OCI-M2 (cell line): Measurements from ENCODE around the gene ANKRD35.
A peak's percentile ranks its signal among the peaks of the same experiment; 100 is the strongest.
"Not testable (repeated sequence)": the region's sequence is repeated elsewhere in the genome, so short reads cannot be mapped to it uniquely, and the experiment has no call there.

Experiments used
- DNase-seq: peaks from one replicate; lab custom pipeline; 2025; ENCODE audit not compliant: unreplicated experiment; lab: John Stamatoyannopoulos, UW

The ANKRD35 gene

DNA sequence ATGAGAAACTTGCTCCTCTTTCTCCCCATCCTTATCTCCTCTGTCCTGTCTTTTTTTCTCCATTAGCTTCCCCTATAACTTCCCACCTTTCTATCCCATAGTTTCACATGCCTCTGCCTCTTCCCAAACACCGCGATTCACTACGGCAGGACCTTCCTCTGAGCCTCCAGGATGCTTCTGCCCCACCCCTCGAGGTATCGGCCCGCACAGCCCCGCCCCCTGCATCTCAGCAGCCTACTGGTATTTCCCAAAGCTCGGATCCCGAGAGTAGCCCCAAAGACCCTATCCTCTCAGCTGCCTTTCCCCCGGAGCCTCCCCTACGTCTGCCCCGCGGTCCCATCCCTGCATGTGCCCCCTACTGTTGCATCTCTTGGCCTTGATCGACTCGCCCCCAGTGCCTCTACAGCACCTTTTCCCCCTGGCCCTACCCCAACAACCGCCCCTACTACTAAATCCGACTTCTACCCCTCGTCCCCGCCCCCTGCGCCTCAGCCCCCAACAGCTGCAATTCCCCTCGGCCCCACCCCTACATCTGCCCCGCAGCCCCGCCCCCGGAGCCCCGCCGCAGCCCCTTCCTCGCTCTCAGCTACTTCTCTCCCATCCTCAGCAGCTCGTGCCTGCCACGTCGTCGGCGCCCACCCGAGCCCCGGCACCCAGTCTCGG is 27.3 kb downstream of the ANKRD35 start:
- no peak for DNase-seq

DNA sequence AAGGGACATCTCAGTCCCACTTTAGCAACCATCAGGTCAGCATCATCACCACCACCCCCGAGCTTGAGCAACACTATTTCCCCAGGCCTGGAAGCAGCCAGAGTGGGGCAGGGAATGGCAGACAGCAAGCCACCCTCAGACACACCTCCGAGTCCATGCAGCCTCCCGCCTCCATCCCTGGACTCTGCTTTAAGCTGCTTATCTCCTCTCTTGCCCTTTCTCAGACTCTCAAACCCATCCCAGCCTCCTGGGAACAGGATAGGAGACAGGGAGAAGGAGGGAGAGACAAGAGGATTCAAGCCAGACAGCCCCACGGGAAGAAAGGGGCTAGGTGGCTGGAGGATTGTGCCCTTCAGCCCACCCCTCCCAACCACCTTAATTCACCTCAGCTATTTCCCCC is 28.5 kb downstream of the ANKRD35 start:
- DNase-seq, result no peak

DNA sequence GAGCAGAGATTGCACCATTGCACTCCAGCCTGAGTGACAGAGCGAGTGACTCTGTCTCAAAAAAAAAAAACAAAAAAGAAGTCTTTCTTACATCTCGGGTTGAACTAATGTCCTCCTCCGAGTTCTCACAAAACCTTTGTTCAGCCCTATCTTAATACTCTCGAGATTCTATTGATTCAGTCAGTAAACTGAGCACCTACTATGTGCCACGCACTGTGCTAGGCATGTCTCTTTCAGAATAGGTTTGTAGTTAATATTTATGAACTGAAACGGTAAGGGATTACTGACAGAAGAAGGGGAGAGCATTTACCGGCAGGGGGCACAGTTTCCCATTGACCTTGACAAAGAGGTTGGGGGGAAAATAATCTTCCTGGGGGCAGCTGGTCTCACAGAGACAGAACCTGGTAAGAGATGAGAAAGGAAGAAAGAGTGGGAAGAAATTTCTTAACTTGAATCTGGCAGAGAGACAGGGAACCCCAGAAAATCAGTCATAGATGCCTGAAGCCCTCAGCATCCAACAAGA is 30.2 kb downstream of the ANKRD35 start:
- DNase-seq, result no peak

DNA sequence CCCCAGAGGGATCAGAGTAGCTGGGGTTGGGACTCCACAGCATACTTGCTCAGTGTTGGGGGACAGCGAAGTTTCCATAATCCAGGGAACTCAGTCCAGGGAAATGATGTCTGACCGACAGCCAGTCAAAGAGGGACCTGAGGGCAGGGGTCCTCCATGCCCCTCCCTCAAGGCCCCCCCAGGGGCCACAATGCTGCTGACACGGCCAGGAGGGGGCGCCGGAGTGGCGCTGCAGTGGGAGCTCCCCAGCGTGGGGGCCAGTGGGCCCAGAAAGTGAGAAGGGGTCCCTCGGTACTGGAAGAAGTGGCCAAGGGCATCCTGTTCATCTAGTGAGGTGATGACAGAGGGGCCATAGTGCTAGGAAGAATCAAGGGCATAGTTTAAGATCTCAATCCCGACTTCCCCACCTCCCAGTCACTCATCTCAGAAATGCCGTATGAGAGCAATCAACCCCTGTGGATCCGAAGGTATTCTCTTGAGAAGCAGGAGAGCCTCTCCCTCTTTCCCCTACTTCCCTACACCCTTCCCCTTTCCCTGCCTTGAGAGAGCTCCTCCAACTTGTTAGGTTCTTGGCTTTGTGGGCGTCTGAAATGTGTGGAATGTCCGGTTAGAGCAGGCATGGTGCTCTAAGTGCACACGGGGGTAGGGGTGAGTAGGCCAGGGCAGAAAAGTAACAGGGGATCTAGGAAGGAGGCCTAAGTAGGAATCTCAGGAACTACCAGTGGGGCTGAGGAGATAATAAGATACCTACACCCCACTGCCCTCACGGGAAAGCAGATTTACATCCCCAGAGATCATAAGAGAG is 36.1 kb downstream of the ANKRD35 start:
- no peak for DNase-seq

DNA sequence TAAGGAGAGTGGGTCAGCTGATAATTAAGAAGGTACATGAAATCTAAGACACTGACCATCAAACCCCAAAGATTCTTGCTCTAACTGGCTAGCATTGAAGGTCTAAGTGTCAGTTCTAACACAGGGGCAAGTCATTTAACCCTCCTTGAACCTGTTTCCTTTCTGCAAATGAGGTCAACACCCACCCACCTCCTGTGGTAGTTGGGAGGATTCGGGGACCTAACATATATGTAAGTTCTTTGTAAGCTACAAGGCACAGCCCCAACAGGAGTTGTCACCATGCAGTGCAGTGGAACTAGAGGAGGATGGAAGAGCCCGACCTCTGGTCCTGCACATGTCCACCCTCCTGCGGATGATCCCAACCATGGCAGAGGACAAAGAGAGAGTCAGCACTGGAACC is 37.8 kb downstream of the ANKRD35 start:
- no peak for DNase-seq

DNA sequence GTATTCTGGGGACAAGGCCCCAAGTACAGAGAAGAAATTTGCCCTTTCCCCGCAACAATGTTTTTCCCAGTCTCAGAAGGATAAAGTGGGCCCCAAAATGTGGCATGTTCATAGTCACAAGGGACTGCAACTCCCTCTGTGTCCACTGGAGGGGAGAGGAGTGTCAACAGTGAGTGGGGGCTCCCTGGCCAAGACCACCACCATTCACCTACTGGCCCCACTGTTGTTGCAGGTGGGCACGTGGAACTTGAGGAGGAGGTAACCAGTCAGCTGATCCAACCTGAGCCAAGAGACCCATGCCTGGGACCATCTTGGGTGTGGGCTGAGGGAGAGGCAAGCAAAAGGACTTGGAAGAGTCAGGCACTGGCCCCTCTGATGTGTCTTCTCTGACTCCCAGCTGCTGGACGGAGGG is 39.5 kb downstream of the ANKRD35 start:
- no peak for DNase-seq

DNA sequence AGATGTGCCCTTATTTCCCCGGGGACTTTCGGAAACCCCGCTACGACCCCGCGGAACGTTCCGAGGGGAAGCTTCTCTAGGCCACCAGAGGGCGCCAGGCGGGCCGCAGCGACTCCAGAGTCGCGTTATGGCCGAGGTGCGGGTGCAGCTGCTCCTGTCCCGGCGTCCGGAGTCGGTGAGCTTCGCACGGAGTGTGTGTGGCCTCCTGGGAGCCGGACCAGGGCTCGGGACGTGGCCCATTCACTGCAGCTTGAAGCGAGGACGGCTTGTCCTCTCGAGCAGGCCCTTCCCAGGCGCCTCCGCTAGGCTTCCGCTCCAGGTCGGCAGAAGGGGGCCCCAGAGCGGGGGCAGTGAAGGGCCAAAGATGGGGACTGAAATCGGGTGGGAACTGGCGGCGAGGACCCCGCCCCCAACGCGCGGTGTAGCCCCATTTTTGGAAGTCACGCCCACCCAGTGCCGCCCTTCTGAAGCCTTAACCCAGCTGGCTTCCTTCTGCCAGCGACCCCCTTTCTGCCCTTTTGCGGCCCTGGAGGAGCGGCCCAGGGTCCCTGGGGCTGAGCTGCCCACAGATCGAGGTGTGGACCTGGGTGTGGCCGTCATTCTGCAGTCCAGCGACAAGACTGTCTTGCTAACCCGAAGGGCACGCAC is 40.0 kb downstream of the ANKRD35 start, which contains the start of gene NUDT17:
Gene NUDT17, plus strand, starts transcription at position 117 of the 648 bp plus-strand sequence. Its CDS starts 11 bp downstream, at position 128.
- no peak for DNase-seq

DNA sequence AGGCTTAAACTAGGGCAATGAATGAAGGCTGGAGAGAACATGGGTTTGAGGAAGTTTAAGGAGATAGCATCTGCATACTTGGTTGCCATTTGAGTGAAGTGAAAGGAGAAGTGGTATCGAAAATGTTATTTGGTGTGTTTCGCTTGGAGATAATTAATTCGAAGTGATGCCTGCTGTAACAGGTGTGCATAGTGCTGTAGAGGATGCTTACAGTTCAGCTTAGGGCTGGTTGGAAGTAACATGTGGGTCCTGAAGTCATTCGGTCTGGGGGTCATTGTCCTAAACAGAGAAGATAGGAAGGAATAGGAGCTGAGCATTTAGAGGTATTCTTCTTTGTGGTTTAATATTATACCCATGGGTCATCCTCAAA is 40.5 kb downstream of the ANKRD35 start:
- peak; percentile 27 for DNase-seq

DNA sequence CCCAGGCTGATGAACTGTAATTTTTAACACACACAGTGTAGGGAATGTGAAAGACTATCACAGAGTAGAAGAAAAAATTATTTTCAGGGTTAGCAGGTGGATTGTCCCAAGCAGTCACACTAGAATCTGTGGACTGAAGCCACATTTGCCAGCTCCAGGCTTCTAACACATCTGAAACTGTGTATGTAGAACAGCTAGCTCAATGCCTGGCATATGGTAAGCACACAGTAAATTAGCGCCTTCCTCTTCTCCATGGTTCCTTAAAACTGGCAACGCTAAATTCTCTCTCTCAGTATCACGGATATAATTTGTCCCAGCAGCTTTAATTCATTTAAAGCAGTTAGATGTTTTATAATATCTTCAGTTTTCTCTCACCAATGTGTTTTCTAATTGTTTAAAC is 42.6 kb downstream of the ANKRD35 start:
- no peak for DNase-seq

DNA sequence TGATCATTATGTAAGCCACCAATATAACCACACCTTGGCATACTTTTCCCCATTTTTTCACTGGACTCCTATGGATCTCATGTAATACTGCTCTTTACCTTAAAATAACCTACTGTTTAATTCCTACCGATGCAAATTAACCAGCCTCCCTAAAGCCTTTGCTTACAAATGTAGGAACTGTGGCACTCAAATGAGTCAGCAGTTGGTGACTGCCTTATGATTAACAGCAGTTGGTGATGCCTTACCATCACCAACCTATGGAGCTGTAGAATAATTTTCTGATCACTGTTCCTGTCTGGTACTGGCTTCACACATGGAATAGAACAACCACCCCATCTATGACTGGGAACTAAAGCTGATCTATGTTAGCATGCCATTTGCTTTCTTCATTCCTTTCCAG is 48.0 kb downstream of the ANKRD35 start:
- DNase-seq, result no peak

DNA sequence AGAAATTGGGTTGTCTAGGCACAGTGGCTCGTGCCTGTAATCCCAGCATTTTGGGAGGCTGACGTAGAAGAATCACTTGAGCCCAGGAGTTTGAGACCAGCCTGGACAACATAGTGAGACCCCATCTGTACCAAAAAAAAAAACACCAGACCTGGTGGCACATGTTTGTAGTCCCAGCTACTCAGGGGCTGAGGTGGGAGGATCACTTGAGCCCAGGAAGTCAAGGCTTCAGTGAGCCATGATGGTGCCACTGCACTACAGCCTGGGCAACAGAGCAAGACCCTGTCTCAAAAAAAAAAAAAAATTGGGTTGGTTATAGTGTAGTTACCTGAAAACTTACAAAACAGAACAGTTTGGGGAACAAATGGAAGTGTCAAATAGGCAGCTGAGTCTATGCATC is 54.9 kb downstream of the ANKRD35 start:
- not testable (repeated sequence) for DNase-seq

DNA sequence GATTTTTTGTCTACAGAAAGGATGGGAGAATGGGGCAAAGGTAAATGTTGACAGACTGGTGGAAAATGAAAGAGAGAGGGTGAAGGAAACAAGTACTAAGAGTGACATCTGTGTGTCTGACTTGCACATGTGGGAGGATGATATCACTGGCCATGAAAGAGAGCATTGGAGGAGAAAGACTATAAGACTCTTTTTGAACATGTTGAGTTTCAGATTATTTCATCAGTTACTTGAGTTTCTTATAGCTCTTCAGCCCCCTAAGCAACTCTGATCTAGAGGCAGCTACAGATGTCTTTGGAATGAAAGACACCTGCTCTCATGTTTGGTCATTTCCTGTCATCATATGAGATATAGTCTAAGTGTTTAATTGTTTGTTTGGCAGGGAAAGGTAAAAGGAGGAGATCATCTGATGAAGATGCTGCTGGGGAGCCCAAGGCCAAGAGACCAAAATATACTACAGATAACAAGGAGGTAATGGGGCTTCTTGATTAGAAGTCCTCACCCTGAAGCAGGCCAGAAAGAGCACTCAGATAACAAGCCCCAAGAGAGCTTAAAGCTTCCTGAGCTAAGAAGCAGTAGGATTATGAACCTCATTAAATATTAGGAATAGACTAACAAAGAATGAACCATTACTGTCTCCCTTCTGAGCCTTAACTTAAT is 57.2 kb downstream of the ANKRD35 start:
- DNase-seq, result no peak

DNA sequence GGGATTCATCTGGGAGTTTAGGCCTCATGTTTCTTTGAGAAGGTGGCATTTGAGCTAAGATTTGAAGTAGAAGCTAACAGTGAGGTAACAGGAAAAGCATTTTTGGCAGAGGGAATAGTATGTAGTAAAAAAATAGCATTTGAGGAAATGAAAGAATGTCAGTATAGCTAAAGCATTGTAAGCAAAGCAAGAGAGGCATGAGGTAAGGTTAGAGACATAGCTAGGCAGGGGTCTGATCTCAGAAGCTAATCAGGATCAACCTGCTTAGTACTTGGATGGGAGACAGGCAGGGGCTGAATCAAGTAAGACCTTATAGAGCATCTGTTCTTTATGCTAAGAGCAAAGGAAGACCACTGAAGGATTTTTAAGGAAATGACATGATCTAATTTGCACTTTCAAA is 57.7 kb downstream of the ANKRD35 start:
- no peak for DNase-seq

DNA sequence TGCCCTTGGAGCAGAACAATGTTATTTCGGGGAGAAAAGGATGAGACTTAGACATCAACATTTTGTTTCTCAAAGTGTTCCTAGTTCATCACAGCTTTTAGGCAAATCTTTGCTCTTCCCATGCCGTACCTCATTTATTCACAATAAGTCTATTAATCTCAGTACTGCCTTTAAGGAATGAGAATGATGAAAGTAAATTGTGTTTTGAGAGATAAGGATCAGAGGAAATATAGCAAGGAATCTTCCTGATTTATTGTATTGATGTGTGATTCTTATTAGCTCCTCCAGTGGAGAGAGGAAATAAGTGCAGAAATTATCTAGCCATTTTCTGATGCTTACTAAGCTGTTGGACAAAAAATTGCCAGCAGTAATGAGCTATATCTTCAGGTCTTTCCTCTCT is 59.6 kb downstream of the ANKRD35 start:
- DNase-seq, result no peak

DNA sequence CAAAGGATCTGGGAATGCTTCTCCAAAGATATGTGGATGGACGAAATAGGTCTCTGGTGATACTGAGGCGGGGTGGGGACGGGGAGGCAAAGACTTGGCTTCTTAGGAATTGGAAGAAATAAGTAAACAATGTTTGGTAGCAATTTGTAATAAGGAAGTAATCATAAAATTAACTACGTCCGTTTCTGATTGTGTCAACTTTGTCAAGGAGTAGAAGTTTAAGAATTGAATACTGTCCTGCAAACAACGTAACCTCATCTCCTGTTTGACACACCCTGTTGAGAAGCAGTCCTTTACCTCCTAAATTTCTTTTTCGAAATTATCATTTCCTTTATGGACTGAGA is 61.2 kb downstream of the ANKRD35 start:
- no peak for DNase-seq

DNA sequence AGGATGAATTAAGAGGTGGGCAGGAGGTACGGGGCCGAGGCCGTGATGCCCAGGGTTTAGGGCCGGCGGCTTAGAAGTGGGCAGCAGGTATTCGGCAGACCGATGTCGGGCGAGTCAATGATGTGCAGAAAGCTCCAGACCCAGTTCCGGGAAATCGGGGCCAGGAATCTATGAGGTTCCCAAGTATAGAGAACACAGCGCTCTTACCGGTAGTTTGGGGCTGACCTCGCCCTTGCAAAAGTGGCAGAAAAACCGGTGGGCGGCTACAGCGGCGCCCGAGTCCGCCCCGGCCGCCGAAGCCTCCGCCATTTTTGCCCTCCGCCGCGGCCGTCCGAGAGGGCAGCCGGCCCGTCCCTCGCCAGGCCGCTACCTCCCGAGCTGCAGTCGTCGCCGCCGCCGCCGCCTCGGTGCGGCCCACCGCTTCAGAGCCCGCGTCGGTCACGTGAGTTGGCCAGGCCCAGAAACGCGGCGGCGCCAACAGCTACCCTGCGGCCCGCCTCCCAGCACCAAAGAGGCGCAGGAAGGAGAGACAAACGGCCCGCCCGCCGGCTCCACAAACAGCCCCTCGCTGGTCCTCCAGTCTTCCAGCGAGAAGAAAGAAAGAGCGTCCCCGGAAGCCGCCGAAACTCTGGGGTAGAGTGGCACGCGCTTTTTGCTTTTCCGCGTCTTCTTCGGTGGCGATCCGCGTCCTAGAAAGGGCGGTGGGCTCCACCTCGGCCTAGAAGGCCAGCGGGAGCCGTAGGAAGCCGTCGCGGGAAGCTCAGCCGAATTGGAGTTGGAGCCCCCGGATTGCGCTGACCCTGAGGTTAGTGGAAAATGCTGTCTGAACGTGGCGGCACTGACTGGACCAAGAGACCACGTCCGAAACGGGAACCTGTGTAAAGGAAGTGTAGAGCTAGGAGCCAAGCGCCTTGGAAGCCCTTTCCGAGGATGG is 61.8 kb downstream of the ANKRD35 start, which contains the start of the genes POLR3C and RNF115:
Gene POLR3C, plus strand, starts transcription at position 636 of the 934 bp plus-strand sequence. CDS start 1,577 bp downstream, outside the sequence.
Gene RNF115, minus strand, starts transcription at position 531 of the 934 bp plus-strand sequence. Its CDS starts 222 bp downstream, at position 309.
- no peak for DNase-seq

DNA sequence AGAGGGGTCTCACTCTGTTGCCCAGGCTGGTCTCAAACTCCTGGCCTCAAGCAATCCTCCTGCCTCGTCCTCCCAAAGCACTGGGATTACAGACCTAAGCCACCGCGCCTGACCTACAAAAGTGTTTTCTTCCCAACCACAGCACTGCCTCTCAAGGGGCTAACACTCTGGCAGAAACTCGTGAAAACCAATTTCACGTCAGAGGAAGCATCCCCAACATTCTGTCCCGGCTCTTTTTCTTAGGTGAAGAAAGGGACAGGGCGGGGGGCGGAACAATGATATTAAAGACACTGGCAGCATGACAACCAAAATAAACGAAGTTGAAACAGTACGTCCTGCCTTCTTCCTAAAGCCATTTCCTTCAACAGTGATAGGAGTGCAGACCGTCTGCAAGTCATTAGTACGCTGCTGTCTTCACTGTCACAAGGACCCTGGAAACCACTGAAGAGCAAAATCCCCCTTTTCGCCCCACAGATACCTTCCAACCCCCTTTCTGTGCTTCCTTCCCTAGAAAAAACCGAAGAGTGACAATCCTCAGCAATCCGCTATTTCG is 62.8 kb downstream of the ANKRD35 start:
- not testable (repeated sequence) for DNase-seq

DNA sequence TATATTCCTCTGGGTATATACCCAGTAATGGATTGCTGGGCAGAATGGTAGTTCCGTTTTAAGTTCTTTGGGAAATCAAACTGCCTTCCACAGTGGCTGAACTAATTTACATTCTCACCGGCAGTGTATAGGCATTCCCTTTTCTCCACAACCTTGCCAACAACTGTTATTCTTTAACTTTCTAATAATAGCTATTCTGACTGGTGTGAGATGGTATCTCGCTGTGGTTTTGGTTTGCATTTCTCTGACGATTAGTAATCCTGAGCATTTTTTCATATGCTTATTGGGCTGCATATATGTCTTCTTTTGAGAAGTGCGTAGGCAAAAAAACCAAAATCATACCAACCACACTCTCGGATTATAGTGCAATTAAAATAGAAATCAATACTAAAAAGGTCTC is 67.6 kb downstream of the ANKRD35 start:
- DNase-seq, result not testable (repeated sequence)
